SU-DHL-6 (cell line): Measurements from ENCODE around the gene RAPGEF5.

Experiments used
- EZH2phosphoT487 ChIP-seq: fragments of 200-600 bp; sonication (generic), shearing (Covaris generic); conservative IDR thresholded peaks from 2 replicates; pipeline ENCODE4 v1.6.1; 2018; ENCODE audit warnings: mild to moderate bottlenecking, antibody characterized with exemption, low read length, moderate library complexity, mixed read lengths
- TF ChIP-seq, protein P1 (sequence below): fragments of 200-600 bp; sonication (generic); IDR thresholded peaks from one replicate; pipeline ENCODE4 v1.5.1; 2017; ENCODE audit warnings: antibody characterized with exemption, mild to moderate bottlenecking, low read length, moderate library complexity; ENCODE audit not compliant: insufficient read depth, poor library complexity, severe bottlenecking

DNA sequence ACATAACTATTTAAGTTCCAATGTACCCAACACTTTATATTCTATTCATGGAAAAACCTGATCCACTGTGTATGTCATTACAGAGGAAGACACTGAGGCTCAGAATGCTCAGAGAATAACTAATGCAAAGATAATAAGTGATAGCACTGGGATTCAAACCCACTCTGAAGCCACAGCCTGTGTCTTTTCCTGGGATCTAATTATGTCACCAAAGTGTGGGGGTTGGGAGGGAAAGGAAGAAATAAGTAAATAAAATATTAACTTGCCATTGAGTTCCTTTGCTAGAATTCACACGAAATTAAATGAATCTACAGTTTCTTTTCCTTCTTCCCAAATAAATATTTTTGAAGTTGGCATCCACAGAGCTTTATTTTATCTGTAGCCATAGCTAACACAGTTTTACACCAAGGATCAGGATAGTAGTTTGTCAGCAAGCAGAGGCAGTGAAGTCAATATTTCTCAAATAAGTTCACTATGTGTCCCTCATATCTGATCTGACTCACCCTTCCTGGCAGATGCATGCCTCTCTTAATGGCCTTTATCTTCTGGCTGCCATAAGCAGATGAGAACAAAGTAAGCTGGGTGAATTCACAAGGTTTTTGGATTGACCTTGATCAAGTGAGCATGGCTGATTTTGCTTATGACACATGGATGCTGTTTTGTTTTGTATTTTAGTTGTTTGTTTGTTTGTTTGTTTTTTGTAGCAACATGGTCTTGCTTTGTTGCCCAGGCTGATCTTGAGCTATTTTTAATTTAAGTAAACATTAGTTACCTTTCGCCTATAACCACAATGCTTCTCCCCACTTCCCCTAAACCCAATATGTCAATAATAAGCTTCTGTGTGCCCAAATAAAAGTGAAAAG, 6.3 kb downstream of the RAPGEF5 start:
- TF ChIP-seq, protein P1, sequence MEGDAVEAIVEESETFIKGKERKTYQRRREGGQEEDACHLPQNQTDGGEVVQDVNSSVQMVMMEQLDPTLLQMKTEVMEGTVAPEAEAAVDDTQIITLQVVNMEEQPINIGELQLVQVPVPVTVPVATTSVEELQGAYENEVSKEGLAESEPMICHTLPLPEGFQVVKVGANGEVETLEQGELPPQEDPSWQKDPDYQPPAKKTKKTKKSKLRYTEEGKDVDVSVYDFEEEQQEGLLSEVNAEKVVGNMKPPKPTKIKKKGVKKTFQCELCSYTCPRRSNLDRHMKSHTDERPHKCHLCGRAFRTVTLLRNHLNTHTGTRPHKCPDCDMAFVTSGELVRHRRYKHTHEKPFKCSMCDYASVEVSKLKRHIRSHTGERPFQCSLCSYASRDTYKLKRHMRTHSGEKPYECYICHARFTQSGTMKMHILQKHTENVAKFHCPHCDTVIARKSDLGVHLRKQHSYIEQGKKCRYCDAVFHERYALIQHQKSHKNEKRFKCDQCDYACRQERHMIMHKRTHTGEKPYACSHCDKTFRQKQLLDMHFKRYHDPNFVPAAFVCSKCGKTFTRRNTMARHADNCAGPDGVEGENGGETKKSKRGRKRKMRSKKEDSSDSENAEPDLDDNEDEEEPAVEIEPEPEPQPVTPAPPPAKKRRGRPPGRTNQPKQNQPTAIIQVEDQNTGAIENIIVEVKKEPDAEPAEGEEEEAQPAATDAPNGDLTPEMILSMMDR, result no peak
- no peak for TF ChIP-seq EZH2phosphoT487
